ENCODE measurements around the gene WWC2. TPM values are rescaled to one million over a fixed set of nuclear protein-coding genes. Genes with fewer than 3 reads are reported as not detected.

The WWC2 gene
- total RNA-seq, 1 experiment from 2014 or later = 39.0 TPM

DNA sequence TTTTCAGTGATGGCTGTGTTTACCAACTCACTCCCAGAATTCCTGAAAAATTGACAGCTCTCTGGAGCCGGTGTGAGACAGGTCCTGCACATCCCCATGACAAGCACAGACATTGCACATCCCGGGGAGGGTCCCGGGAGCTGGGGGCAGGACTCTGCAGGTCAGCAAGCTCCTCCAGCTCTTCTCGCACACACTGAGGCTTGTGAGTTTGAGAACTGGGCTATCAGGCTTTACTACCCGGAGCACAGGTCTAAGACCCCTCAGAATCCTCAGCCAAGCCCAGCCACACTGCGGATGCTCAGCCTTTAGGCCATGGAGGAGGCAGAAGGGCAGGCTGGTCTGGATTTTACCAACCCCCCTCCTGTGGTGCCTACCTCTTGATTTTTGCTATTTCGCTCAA lies 228.8 kb downstream of the WWC2 start:
- TF ChIP-seq, protein P1, sequence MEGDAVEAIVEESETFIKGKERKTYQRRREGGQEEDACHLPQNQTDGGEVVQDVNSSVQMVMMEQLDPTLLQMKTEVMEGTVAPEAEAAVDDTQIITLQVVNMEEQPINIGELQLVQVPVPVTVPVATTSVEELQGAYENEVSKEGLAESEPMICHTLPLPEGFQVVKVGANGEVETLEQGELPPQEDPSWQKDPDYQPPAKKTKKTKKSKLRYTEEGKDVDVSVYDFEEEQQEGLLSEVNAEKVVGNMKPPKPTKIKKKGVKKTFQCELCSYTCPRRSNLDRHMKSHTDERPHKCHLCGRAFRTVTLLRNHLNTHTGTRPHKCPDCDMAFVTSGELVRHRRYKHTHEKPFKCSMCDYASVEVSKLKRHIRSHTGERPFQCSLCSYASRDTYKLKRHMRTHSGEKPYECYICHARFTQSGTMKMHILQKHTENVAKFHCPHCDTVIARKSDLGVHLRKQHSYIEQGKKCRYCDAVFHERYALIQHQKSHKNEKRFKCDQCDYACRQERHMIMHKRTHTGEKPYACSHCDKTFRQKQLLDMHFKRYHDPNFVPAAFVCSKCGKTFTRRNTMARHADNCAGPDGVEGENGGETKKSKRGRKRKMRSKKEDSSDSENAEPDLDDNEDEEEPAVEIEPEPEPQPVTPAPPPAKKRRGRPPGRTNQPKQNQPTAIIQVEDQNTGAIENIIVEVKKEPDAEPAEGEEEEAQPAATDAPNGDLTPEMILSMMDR (IDR thresholded peaks at IDR 0.05; ENCODE audit: unreplicated experiment) = no peak
- peaks cover 17% of the 10 kb centered on the region for H3K4me1 Mint-ChIP-seq (ENCODE audit: low read depth, unreplicated experiment)
- H3K27ac Mint-ChIP-seq (ENCODE audit: unreplicated experiment) = no peak overlapping the region
- H3K27me3 Mint-ChIP-seq (ENCODE audit: unreplicated experiment) = no peaks in the 10 kb centered on the region
- BruUV-seq (replicated peaks) = no TSS peak
- intact Hi-C loops (cut with micrococcal nuclease; ENCODE audit: unreplicated experiment) = no loop called here
- H3K4me3 Mint-ChIP-seq (ENCODE audit: low read depth, unreplicated experiment) = no peak overlapping the region
- no peak for DNase-seq
- CTCF ChIA-PET = no interaction called here
- H3K9me3 Mint-ChIP-seq (ENCODE audit: low read depth, unreplicated experiment) = peaks cover 6% of the 10 kb centered on the region
- peaks cover 3% of the 10 kb centered on the region for H3K36me3 Mint-ChIP-seq (ENCODE audit: insufficient read depth, unreplicated experiment)

DNA sequence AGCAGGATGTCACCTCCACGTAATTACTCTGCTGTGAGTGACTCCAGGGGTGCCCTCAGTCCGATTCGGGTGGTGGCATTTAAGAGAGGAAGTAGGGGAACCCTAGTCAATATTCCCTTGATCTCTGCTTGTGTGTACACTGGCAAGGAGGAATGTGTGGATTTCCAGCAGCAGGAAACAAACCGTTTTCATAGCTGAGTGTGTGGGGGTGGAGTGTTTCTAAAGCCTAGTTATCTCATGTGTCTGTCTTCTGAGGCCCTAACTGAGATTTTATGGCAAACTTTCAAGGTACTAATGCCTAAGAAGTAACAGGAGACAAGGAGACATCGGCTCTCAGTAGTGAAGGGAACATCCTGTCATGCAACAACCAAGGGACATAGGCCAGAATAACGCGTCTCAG lies 229.8 kb downstream of the WWC2 start:
- TF ChIP-seq, protein P1 (IDR thresholded peaks at IDR 0.05; ENCODE audit: unreplicated experiment) = no peak
- peaks cover 8% of the 10 kb centered on the region for H3K9me3 Mint-ChIP-seq (ENCODE audit: low read depth, unreplicated experiment)
- DNase-seq = no peak
- intact Hi-C loops (cut with micrococcal nuclease; ENCODE audit: unreplicated experiment) = no loop called here
- peaks cover 5% of the 10 kb centered on the region for H3K36me3 Mint-ChIP-seq (ENCODE audit: insufficient read depth, unreplicated experiment)
- no peak overlapping the region for H3K4me3 Mint-ChIP-seq (ENCODE audit: low read depth, unreplicated experiment)
- peak overlapping the region; percentile 64 for H3K27ac Mint-ChIP-seq (ENCODE audit: unreplicated experiment)
- no peaks in the 10 kb centered on the region for H3K27me3 Mint-ChIP-seq (ENCODE audit: unreplicated experiment)
- H3K4me1 Mint-ChIP-seq (ENCODE audit: low read depth, unreplicated experiment) = peaks cover 27% of the 10 kb centered on the region
- BruUV-seq (replicated peaks) = no TSS peak
- CTCF ChIA-PET = no interaction called here

DNA sequence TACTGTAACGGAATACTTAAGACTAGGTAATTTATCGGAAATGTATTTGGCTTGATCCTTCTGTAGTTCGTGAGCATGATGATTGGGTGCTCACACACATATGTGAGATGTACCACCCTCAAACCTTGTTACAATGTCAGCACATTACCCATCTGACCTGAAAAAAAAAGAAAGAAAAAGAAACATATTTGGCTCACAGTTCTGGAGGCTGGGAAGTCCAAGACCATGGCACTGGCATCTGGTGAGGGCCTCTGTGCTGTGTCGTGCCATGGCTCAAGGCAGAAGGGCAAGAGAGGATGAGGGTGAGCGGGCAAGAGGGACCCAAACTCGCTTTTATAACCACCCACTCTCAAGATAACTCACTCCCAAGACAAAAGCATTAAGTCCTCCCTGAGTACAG lies 230.2 kb downstream of the WWC2 start:
- Mint-ChIP-seq H3K4me3 (ENCODE audit: low read depth, unreplicated experiment) (no peak overlapping the region), H3K27me3 (ENCODE audit: unreplicated experiment) (no peaks in the 10 kb centered on the region), H3K36me3 (ENCODE audit: insufficient read depth, unreplicated experiment) (peaks cover 9% of the 10 kb centered on the region), H3K4me1 (ENCODE audit: low read depth, unreplicated experiment) (peaks cover 31% of the 10 kb centered on the region), H3K27ac (ENCODE audit: unreplicated experiment) (peak overlapping the region; percentile 64), H3K9me3 (ENCODE audit: low read depth, unreplicated experiment) (peaks cover 8% of the 10 kb centered on the region)
- no TSS peak for BruUV-seq (replicated peaks)
- TF ChIP-seq, protein P1 (IDR thresholded peaks at IDR 0.05; ENCODE audit: unreplicated experiment) = no peak
- intact Hi-C loops (cut with micrococcal nuclease; ENCODE audit: unreplicated experiment) = no loop called here
- DNase-seq = no peak
- CTCF ChIA-PET = no interaction called here

DNA sequence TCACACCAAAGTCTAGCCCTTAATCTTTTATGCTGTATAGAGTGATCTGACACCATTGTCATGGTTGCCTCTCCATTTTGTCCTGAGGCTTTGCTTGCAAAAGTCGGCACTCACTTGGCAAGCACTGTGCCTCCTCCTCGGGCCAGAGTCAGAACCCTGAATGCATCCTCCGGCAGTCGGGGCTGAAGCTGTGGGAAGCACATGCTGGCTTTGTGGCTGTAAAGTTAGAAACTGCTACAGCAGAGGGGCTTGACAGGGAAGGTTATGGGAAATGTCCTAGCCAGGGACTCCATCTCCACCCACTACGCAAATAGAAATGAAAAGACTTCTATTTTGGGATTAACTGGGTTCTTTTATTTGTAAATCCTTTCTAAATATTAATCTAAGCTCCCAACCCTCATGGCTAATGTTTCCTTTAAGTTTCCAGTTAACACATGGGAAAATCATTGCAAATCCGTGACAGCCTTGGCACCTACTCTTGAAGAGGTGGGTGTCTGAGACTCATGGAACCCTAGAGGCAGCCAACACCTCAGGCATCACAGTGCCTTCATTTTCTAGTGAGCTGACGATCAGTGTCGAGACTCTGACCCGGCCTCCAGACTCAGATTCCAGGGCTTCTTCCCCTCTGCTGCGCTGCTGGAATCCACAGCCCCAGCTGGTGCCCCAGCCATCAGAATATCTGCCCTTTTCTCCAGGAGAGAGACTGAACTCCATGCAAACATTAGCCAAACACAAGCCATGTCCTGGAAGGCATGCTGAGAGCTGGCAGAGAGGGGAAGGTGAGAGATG lies 231.1 kb downstream of the WWC2 start:
- Mint-ChIP-seq H3K9me3 (ENCODE audit: low read depth, unreplicated experiment) (peaks cover 8% of the 10 kb centered on the region), H3K27ac (ENCODE audit: unreplicated experiment) (no peak overlapping the region), H3K36me3 (ENCODE audit: insufficient read depth, unreplicated experiment) (peaks cover 10% of the 10 kb centered on the region), H3K4me1 (ENCODE audit: low read depth, unreplicated experiment) (peaks cover 32% of the 10 kb centered on the region), H3K4me3 (ENCODE audit: low read depth, unreplicated experiment) (no peak overlapping the region), H3K27me3 (ENCODE audit: unreplicated experiment) (no peaks in the 10 kb centered on the region)
- TF ChIP-seq, protein P1 (IDR thresholded peaks at IDR 0.05; ENCODE audit: unreplicated experiment) = no peak
- no peak for DNase-seq
- BruUV-seq (replicated peaks) = no TSS peak
- intact Hi-C loops (cut with micrococcal nuclease; ENCODE audit: unreplicated experiment) = loop anchor here (10.0 kb wide), 1 partner anchor 45 kb away; no protein-coding TSS in a partner anchor
- CTCF ChIA-PET = no interaction called here
